ENCODE measurements around the gene EPAS1.

The EPAS1 gene

GRCh38 chr2:46273225-46273863 lies 23.9 kb upstream of the EPAS1 start:
- DNase-seq: no peak

GRCh38 chr2:46273919-46274318 lies 23.3 kb upstream of the EPAS1 start:
- no peak for DNase-seq

- no peak for DNase-seq
Observed at GRCh38 chr2:46274586-46274985, 22.6 kb upstream of the EPAS1 start.

- peak in 5 of 56 donors; percentile 8 to 30 (median 14) for DNase-seq
Observed at GRCh38 chr2:46275995-46276394, 21.2 kb upstream of the EPAS1 start.

GRCh38 chr2:46276642-46277041 lies 20.6 kb upstream of the EPAS1 start:
- DNase-seq: no peak

- DNase-seq: no peak
Observed at GRCh38 chr2:46277431-46278190, 19.6 kb upstream of the EPAS1 start.

- DNase-seq: no peak
Observed at GRCh38 chr2:46278952-46279351, 18.3 kb upstream of the EPAS1 start.

GRCh38 chr2:46281939-46282338 lies 15.3 kb upstream of the EPAS1 start:
- no peak for DNase-seq

GRCh38 chr2:46283693-46284092 lies 13.5 kb upstream of the EPAS1 start:
- DNase-seq: no peak

GRCh38 chr2:46284260-46284659 lies 12.9 kb upstream of the EPAS1 start:
- no peak for DNase-seq

GRCh38 chr2:46284796-46285195 lies 12.4 kb upstream of the EPAS1 start:
- DNase-seq: no peak

- no peak for DNase-seq
Observed at GRCh38 chr2:46286715-46287114, 10.5 kb upstream of the EPAS1 start.

GRCh38 chr2:46290078-46290477 lies 7.1 kb upstream of the EPAS1 start:
- DNase-seq: no peak

- no peak for DNase-seq
Observed at GRCh38 chr2:46293466-46293865, 3.7 kb upstream of the EPAS1 start.

- peak in 6 of 56 donors; percentile 2 to 26 (median 6) for DNase-seq
Observed at GRCh38 chr2:46294176-46294836, 2.9 kb upstream of the EPAS1 start.

- DNase-seq: peak in 10 of 56 donors; percentile 6 to 54 (median 27)
Observed at GRCh38 chr2:46296216-46296839, 879 bp upstream of the EPAS1 start.

- peak in 8 of 56 donors; percentile 9 to 59 (median 22) for DNase-seq
Observed at GRCh38 chr2:46297546-46298271, 502 bp downstream of the EPAS1 start.

- peak in 2 of 56 donors; percentile 13 to 33 for DNase-seq
Observed at GRCh38 chr2:46298272-46298521, 990 bp downstream of the EPAS1 start.

- peak in 19 of 56 donors; percentile 6 to 51 (median 20) for DNase-seq
Observed at GRCh38 chr2:46298522-46299353, 1.5 kb downstream of the EPAS1 start.

All from nucleus accumbens (tissue), 56 donors.